Measurements from ENCODE around the gene TBX10. TPM values are rescaled to one million over a fixed set of nuclear protein-coding genes. Genes with fewer than 3 reads are reported as not detected.

The TBX10 gene
- total and polyA plus RNA-seq, 2 experiments from 2014 or later: not detected

DNA sequence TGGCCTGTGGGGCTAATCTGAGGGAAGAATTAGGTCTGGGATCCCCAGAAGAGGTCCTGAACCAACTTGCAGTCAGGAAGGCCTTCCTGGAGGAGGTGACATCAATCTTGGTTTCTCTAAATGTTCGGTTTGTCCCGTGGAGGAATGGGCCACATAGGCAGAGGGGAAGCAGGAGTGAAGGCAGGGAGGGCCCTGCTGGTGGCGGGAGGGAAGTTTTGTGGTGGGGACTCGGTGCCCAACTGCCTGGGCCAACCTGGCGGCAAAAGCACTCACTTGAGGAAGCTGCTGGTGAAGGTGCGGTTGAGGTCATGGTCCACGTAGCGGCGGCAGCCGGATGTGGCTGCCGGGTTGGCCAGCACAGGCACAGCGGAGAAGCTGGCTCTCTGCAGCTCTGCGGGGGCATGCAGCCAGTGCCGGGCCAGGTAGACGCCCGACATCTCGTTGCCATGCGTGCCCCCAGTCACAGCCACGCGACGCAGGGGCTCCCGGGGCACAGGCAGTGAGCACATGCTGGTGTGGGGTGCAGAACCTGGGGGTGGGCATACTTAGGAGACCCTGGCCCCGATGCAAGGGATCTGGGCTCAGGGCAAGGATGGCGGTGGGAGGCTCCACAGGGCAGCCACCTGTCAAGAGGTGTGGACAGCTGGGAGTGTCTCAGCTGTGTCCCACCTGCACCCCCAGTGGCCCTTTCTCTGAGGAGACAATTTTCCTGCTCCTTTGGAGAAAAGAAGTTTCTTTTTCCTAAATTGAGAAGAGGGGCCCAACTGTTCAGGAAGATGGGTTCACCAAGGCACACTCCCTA is 7.2 kb upstream of the TBX10 start:
- no peaks in the 10 kb centered on the region for H3K79me2 ChIP-seq (ENCODE audit: insufficient read depth)

DNA sequence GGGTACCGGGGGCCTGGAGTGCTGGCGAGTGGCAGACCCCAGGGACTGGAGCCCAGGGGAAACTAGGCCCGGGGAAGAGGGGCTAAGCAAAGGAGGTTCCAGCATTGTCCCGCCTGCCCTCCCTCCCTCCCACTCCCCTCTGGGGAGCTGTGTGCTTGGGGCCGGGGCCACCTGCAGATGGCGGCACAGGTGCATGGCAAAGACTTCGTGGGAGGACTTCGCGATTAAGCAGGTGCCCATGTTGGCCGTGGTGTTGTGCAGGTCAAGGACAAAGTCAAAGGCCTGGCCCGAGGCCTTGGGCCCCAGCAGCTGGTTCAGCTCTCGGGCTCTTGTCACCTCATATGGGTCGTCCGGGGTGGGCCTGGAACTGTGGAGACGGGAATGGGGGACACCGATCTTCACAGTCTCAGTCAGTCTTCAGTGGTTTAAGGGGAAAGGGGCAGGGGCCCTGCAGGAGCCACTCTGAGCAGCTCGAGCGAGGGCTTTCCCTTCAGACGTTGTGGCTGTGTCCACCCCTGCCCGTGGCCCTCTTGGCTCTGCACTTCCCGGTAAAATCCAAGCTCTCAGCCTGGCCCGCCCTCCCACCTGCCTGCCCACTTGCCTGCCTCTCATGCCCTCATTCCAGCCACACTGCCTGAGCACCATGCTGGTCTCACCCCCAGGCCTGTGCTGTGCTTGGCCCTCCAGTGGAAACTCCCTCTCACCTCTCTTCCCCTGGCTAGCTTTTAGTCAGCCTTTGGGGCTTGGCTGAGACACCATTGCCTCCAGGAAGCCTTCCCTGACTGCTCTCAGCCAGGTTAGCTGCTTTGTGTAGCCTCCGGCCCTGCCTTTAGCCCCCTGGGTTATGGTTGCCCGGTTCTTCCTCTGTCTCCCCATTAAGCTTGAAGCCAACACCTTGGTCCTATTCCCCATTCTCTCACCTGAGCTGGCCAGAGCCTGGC is 6.2 kb upstream of the TBX10 start:
- no peak for TF ChIP-seq EZH2 (IDR thresholded peaks at IDR 0.05; ENCODE audit: insufficient read depth, poor library complexity, severe bottlenecking)
- no peak for TF ChIP-seq EZH2phosphoT487 (IDR thresholded peaks at IDR 0.05; ENCODE audit: insufficient read depth, low read depth)
- no peak overlapping the region for H3K4me3 ChIP-seq
- H3K9ac ChIP-seq: no peak overlapping the region
- no peaks in the 10 kb centered on the region for H3K36me3 ChIP-seq (ENCODE audit: low read depth)
- H3K27ac ChIP-seq: no peak overlapping the region
- H3K4me2 ChIP-seq (ENCODE audit: unreplicated experiment): no peak overlapping the region
- no peaks in the 10 kb centered on the region for H3K9me3 ChIP-seq (ENCODE audit: low read depth)
- H3K27me3 ChIP-seq (replicated peaks; ENCODE audit: insufficient read depth): peaks cover 1% of the 10 kb centered on the region; the same call in 1 of the 2 replicates
- no peak overlapping the region for H2AFZ ChIP-seq
- H3K79me2 ChIP-seq (ENCODE audit: insufficient read depth): no peaks in the 10 kb centered on the region
- H3K4me1 ChIP-seq (ENCODE audit: insufficient read depth): no peaks in the 10 kb centered on the region
- no peaks in the 10 kb centered on the region for H3F3A ChIP-seq (ENCODE audit: insufficient read depth)
- no peaks in the 10 kb centered on the region for H3K9me2 ChIP-seq (ENCODE audit: insufficient read depth)
- WGBS, 2 experiments (ENCODE audit: low coverage in 1 of 2, low lambda C conversion rate in 2 of 2, missing lambda C conversion rate in 2 of 2): 69 to 73% methylated on average over 15 to 24 of the region's 24 CpGs
- in situ Hi-C loops (cut with MboI): no loop called here
- DNase-seq: no peak
- H4K20me1 ChIP-seq (ENCODE audit: insufficient read depth): no peaks in the 10 kb centered on the region

More for the DNA sequence above, 7.2 kb upstream of the TBX10 start:
- no peak overlapping the region for H3K4me2 ChIP-seq (ENCODE audit: unreplicated experiment)
- H3F3A ChIP-seq (ENCODE audit: insufficient read depth): no peaks in the 10 kb centered on the region
- no peaks in the 10 kb centered on the region for H3K4me1 ChIP-seq (ENCODE audit: insufficient read depth)
- in situ Hi-C loops (cut with MboI): no loop called here
- TF ChIP-seq EZH2phosphoT487 (IDR thresholded peaks at IDR 0.05; ENCODE audit: insufficient read depth, low read depth): no peak
- TF ChIP-seq EZH2 (IDR thresholded peaks at IDR 0.05; ENCODE audit: insufficient read depth, poor library complexity, severe bottlenecking): no peak
- no peak for DNase-seq
- no peak overlapping the region for H2AFZ ChIP-seq
- no peaks in the 10 kb centered on the region for H4K20me1 ChIP-seq (ENCODE audit: insufficient read depth)
- no peaks in the 10 kb centered on the region for H3K9me2 ChIP-seq (ENCODE audit: insufficient read depth)
- WGBS, 2 experiments (ENCODE audit: low coverage in 1 of 2, low lambda C conversion rate in 2 of 2, missing lambda C conversion rate in 2 of 2): 70 to 71% methylated on average over 16 to 24 of the region's 24 CpGs
- no peak overlapping the region for H3K9ac ChIP-seq
- H3K27me3 ChIP-seq (replicated peaks; ENCODE audit: insufficient read depth): no peaks in the 10 kb centered on the region; the same call in 1 of the 2 replicates
- H3K36me3 ChIP-seq (ENCODE audit: low read depth): no peaks in the 10 kb centered on the region
- H3K27ac ChIP-seq: no peak overlapping the region
- H3K9me3 ChIP-seq (ENCODE audit: low read depth): no peaks in the 10 kb centered on the region
- H3K4me3 ChIP-seq: no peak overlapping the region

DNA sequence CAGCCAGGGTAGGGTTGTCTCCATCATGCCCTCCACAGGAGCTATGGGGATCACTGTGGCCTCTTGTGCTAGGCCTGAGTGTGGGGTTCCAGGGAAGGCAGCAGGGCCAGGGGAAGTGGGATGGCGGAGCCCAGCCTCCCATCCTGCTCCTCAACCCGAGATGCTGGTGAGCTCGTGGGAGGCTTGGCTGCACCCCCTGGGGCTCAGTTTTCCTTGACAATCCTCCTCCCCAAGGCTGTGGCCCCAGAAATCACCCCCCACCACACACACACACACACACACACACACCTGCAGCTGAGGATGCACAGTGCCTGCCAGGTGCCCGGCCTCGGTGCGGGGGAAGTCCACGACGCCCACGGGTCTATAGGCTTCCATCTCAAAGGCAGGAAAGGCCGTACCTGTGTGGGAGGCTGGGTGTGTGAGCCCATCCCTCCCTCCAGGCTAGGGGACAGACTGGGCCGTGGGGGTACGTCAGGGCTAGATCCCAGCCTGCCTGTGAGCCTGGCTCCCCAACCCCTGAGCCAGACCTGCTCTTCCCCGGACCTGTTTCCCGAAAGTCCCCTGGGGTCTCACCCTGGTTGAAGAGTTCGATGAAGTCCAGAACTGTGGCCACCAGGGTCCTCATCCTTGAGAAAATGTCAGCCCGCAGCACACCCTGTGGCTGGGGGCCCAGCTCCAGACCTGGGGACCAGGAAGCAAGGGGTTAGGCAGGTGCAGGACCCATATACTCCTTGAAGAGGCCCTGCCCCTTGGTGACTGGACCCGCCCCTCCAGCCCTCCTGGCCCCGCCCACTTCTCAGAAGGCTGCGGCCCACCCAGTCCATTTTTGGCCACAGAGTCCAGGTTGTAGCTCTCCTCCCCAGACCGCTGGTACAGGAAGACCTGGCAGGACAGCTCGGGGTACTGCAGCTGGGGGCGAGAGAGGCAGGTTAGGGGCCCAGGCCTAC is 5.2 kb upstream of the TBX10 start:
- Histone ChIP-seq H3K27ac (no peak overlapping the region), H3K36me3 (ENCODE audit: low read depth) (no peaks in the 10 kb centered on the region), H2AFZ (no peak overlapping the region), H3K9me2 (ENCODE audit: insufficient read depth) (no peaks in the 10 kb centered on the region), H3K9me3 (ENCODE audit: low read depth) (no peaks in the 10 kb centered on the region), H3K9ac (no peak overlapping the region), H3K4me1 (ENCODE audit: insufficient read depth) (no peaks in the 10 kb centered on the region), H4K20me1 (ENCODE audit: insufficient read depth) (no peaks in the 10 kb centered on the region), H3K4me2 (ENCODE audit: unreplicated experiment) (no peak overlapping the region), H3K79me2 (ENCODE audit: insufficient read depth) (no peaks in the 10 kb centered on the region), H3F3A (ENCODE audit: insufficient read depth) (no peaks in the 10 kb centered on the region), H3K27me3 (replicated peaks; ENCODE audit: insufficient read depth) (peaks cover 8% of the 10 kb centered on the region; the same call in 1 of the 2 replicates), H3K4me3 (no peak overlapping the region)
- WGBS, 2 experiments (ENCODE audit: low coverage in 1 of 2, low lambda C conversion rate in 2 of 2, missing lambda C conversion rate in 2 of 2): 75 to 83% methylated on average over 14 to 22 of the region's 22 CpGs
- TF ChIP-seq EZH2 (IDR thresholded peaks at IDR 0.05; ENCODE audit: insufficient read depth, poor library complexity, severe bottlenecking) (no peak), EZH2phosphoT487 (IDR thresholded peaks at IDR 0.05; ENCODE audit: insufficient read depth, low read depth) (no peak)
- no peak for DNase-seq
- in situ Hi-C loops (cut with MboI): no loop called here
